SJSA1 (cell line): ENCODE measurements around the gene ACACB. TPM values are rescaled to one million over a fixed set of nuclear protein-coding genes. Genes with fewer than 3 reads are reported as not detected.
"Not testable (repeated sequence)": the region's sequence is repeated elsewhere in the genome, so short reads cannot be mapped to it uniquely, and the experiment has no call there.

Experiments
- DNase-seq, 2 experiments: peaks; one replicate each; pipeline ENCODE4 v3.0.0-alpha.2; 2015 to 2020; ENCODE audit warnings: low spot score in 2 of 2, low read depth in 1 of 2
- H3K27ac ChIP-seq: fragments of 250-450 bp; sonication (Bioruptor Pico); 2 replicates; pipeline ENCODE4 v1.5.1; 2020; ENCODE audit warnings: mild to moderate bottlenecking, moderate library complexity
- H3K27me3 ChIP-seq: fragments of 250-450 bp; sonication (Bioruptor Pico); replicated peaks from 2 replicates; pipeline ENCODE4 v1.5.1; 2020; ENCODE audit warnings: mild to moderate bottlenecking, moderate library complexity
- H3K36me3 ChIP-seq: fragments of 250-450 bp; sonication (Bioruptor Pico); 2 replicates; pipeline ENCODE4 v1.5.1; 2020; ENCODE audit warnings: mild to moderate bottlenecking
- H3K4me1 ChIP-seq: fragments of 250-450 bp; sonication (Bioruptor Pico); replicated peaks from 2 replicates; pipeline ENCODE4 v1.6.1; 2021; ENCODE audit warnings: mild to moderate bottlenecking
- H3K4me3 ChIP-seq: fragments of 250-450 bp; sonication (Bioruptor Pico); 2 replicates; pipeline ENCODE4 v1.5.1; 2020; ENCODE audit warnings: mild to moderate bottlenecking
- H3K9me3 ChIP-seq: fragments of 250-450 bp; sonication (Bioruptor Pico); replicated peaks from 2 replicates; pipeline ENCODE4 v1.5.1; 2020; ENCODE audit warnings: mild to moderate bottlenecking
- total RNA-seq: library from RNA; depleted of rRNA; stranded (reverse); fragments of >200 nt; shearing (Covaris generic); gene quantifications from 2 replicates; pipeline ENCODE4 v1.2.3, GENCODE V29; 2014

ACACB gene
- total RNA-seq, 1 experiment from 2014 or later: 1.2 TPM

DNA sequence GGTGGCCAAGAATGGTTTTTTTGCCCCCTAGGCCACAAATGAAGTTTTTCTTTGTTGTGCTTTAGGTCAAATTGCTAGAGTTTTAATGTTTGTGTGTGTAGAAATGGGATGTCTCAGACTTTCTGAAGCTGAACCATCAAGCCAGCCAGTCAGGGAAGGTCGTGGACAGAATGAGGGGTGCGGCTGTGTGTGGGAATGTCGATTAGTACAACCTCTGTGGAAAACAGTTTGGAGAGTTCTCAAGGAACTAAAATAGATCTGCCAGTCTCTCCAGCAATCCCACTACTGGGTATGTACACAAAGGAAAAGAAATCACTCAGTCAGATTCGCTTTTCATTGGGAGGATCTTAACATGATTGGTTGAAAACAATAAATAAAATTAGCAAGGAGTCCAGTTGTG is 44.5 kb downstream of the ACACB start:
- H3K9me3 ChIP-seq: no peaks in the 10 kb centered on the region
- H3K27ac ChIP-seq: no peak overlapping the region
- no peak overlapping the region for H3K4me3 ChIP-seq
- H3K4me1 ChIP-seq: no peaks in the 10 kb centered on the region
- H3K27me3 ChIP-seq: no peaks in the 10 kb centered on the region
- no peak for DNase-seq
- H3K36me3 ChIP-seq: no peaks in the 10 kb centered on the region

- Histone ChIP-seq H3K27ac (no peak overlapping the region), H3K36me3 (no peaks in the 10 kb centered on the region), H3K4me1 (no peaks in the 10 kb centered on the region), H3K4me3 (no peak overlapping the region), H3K9me3 (no peaks in the 10 kb centered on the region), H3K27me3 (no peaks in the 10 kb centered on the region)
- DNase-seq: no peak
Observed at GRCh38 chr12:109162551-109162950, 46.2 kb downstream of the ACACB start.

- H3K4me3 ChIP-seq: no peak overlapping the region
- H3K4me1 ChIP-seq: no peaks in the 10 kb centered on the region
- no peaks in the 10 kb centered on the region for H3K36me3 ChIP-seq
- H3K9me3 ChIP-seq: no peaks in the 10 kb centered on the region
- no peak overlapping the region for H3K27ac ChIP-seq
- no peak for DNase-seq
- no peaks in the 10 kb centered on the region for H3K27me3 ChIP-seq
Observed at GRCh38 chr12:109163167-109163566, 46.8 kb downstream of the ACACB start.

- Histone ChIP-seq H3K4me3 (no peak overlapping the region), H3K27me3 (no peaks in the 10 kb centered on the region), H3K4me1 (no peaks in the 10 kb centered on the region), H3K36me3 (no peaks in the 10 kb centered on the region), H3K27ac (no peak overlapping the region), H3K9me3 (no peaks in the 10 kb centered on the region)
- no peak for DNase-seq
Observed at GRCh38 chr12:109165599-109165998, 49.2 kb downstream of the ACACB start.

GRCh38 chr12:109166371-109166770 is 50.0 kb downstream of the ACACB start:
- H3K4me1 ChIP-seq: no peaks in the 10 kb centered on the region
- DNase-seq: no peak
- H3K9me3 ChIP-seq: no peaks in the 10 kb centered on the region
- H3K36me3 ChIP-seq: no peaks in the 10 kb centered on the region
- no peak overlapping the region for H3K27ac ChIP-seq
- no peak overlapping the region for H3K4me3 ChIP-seq
- no peaks in the 10 kb centered on the region for H3K27me3 ChIP-seq

DNA sequence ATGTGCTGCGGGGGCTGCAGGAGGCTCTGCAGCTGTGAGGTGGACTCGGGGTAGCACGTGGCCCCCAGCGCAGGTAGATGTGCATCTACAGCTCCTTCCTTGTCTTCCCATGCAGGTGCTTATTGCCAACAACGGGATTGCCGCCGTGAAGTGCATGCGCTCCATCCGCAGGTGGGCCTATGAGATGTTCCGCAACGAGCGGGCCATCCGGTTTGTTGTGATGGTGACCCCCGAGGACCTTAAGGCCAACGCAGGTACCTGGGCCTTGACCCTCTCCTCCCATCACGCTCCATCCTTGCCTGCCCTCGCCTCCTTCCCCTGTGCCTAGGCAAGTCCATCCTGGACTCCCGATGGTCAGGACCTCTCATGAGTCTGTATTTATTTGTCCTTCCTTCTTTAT is 51.4 kb downstream of the ACACB start:
- Histone ChIP-seq H3K27ac (no peak overlapping the region), H3K4me1 (no peaks in the 10 kb centered on the region), H3K36me3 (no peaks in the 10 kb centered on the region), H3K27me3 (no peaks in the 10 kb centered on the region), H3K9me3 (no peaks in the 10 kb centered on the region), H3K4me3 (no peak overlapping the region)
- DNase-seq: no peak

DNA sequence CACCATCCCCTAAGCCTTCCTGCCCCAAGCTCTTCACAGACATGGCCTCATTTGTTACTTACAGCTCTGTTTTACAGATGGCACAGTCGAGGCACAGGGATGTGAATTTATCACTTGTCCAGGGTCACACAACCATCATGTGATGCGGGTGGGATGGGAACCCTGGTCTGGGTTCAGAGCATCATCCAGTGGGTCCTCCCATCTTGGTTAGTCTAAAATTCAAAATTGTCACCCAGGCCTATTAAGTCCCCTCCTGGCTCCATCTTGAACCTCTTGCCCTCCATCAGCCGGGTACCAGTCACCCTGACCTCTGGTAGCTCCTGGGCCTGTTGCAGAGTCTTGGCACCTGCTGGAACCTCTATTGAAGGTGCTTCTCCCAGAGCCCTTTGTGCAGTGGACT is 52.9 kb downstream of the ACACB start:
- Histone ChIP-seq H3K27ac (no peak overlapping the region), H3K4me3 (no peak overlapping the region), H3K27me3 (no peaks in the 10 kb centered on the region), H3K4me1 (no peaks in the 10 kb centered on the region), H3K36me3 (no peaks in the 10 kb centered on the region), H3K9me3 (no peaks in the 10 kb centered on the region)
- no peak for DNase-seq

DNA sequence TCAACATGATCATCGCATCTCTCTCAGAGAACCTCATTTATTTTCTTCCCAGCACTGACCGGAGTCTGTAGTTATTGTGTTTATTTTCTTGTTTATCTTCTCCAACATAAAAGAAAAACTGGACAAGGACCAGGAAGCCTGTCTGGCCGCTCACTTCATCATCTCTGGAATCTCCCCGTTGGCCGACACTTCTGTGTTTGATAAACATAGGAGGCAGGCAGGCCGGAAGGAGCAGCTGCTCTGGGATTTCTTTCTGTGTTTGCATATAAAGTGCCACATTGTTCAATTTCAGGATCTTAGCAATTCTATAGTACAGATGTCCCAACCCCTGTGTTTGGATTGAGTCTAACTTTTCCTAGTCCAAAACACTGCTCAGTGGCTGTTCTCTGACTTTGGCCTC is 53.3 kb downstream of the ACACB start:
- H3K36me3 ChIP-seq: no peaks in the 10 kb centered on the region
- no peak overlapping the region for H3K27ac ChIP-seq
- H3K4me3 ChIP-seq: no peak overlapping the region
- H3K4me1 ChIP-seq: no peaks in the 10 kb centered on the region
- DNase-seq: no peak
- H3K27me3 ChIP-seq: no peaks in the 10 kb centered on the region
- H3K9me3 ChIP-seq: no peaks in the 10 kb centered on the region

DNA sequence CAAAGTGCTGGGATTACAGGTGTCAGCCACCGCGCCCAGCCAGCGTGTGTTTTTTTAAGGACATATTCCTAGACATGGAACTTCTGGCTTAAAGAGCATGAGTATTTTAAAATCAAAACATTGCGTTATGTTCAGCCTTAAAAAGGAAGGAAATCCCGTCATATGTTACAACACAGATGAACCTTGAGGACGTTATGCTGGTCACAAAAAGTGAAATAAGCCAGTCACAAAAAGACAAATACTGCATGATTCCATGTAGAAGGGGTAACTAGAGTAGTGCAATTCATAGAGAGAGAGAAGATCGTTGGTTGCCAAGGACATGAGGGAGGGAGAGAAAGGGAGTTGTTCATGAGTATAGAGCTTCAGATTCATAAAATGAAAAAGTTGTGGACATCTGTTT is 53.9 kb downstream of the ACACB start:
- Histone ChIP-seq H3K27me3 (no peaks in the 10 kb centered on the region), H3K9me3 (no peaks in the 10 kb centered on the region), H3K36me3 (no peaks in the 10 kb centered on the region), H3K4me1 (no peaks in the 10 kb centered on the region), H3K4me3 (no peak overlapping the region), H3K27ac (no peak overlapping the region)
- no peak for DNase-seq

- H3K36me3 ChIP-seq, DNase-seq, H3K27me3 ChIP-seq, H3K4me3 ChIP-seq, H3K27ac ChIP-seq, H3K9me3 ChIP-seq, H3K4me1 ChIP-seq: not testable (repeated sequence)
Observed at GRCh38 chr12:109172787-109173186, 56.4 kb downstream of the ACACB start.

DNA sequence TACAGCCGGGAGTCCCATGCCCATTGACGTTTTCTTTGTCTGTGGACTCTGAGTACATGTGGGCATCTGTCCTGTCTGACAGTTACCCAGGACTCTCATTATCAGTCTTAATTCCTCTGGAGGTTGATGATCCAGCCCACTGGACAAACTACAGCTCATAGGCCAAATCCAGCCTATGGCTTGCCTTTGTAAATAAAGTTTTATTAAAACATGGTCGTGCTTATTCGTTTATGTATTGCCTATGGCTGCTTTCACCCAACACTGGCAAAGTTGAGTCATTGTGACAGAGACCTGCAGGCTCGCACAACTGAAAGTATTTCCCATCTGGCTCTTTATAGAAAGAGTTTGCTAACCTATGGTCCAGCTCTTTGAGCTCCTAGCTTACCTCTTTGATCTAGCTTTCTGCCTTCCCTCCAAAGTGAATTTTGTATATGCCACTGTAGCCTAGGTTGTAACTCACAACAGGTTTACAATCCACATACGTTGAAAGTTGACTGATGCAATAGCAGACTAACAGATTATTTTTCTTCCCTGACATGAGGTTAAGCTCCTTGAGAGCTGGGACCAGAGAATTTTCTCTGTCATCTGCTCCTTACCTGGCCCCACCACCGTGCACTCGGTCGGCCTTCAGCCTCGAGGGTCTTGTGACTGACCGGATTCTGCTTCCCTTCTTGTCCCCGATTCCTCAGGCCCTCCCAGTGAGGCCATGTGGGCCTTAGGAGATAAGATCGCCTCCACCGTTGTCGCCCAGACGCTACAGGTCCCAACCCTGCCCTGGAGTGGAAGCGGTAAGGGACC is 57.3 kb downstream of the ACACB start:
- Histone ChIP-seq H3K4me1 (no peaks in the 10 kb centered on the region), H3K27me3 (no peaks in the 10 kb centered on the region)
- no peak for DNase-seq

GRCh38 chr12:109174468-109174867 is 58.1 kb downstream of the ACACB start:
- Histone ChIP-seq H3K4me3 (no peak overlapping the region), H3K9me3 (no peaks in the 10 kb centered on the region), H3K36me3 (no peaks in the 10 kb centered on the region)

More for the DNA sequence above, 57.3 kb downstream of the ACACB start:
- Histone ChIP-seq H3K4me3 (no peak overlapping the region), H3K36me3 (no peaks in the 10 kb centered on the region), H3K27ac (no peak overlapping the region), H3K9me3 (no peaks in the 10 kb centered on the region)

GRCh38 chr12:109178532-109178931 is 62.1 kb downstream of the ACACB start:
- Histone ChIP-seq H3K27ac (no peak overlapping the region), H3K9me3 (no peaks in the 10 kb centered on the region), H3K4me3 (no peak overlapping the region), H3K4me1 (no peaks in the 10 kb centered on the region), H3K36me3 (no peaks in the 10 kb centered on the region), H3K27me3 (no peaks in the 10 kb centered on the region)
- DNase-seq: no peak

More at GRCh38 chr12:109174468-109174867, 58.1 kb downstream of the ACACB start:
- DNase-seq: no peak
- Histone ChIP-seq H3K4me1 (no peaks in the 10 kb centered on the region), H3K27me3 (no peaks in the 10 kb centered on the region), H3K27ac (no peak overlapping the region)

DNA sequence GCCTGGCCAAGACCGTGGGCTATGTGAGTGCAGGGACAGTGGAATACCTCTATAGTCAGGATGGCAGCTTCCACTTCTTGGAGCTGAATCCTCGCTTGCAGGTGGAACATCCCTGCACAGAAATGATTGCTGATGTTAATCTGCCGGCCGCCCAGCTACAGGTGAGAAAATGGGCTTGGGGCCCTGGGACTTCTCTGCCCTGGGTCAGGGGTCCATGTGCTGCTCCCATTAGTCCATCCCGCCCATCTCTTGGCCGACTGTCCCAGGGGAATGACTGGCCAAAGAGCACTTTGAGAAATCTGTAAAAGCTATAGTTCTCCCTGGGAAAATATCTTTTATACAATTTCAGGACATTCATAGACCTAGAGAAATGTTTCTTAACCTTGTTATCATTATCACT is 63.5 kb downstream of the ACACB start:
- no peaks in the 10 kb centered on the region for H3K4me1 ChIP-seq
- H3K4me3 ChIP-seq: no peak overlapping the region
- H3K27ac ChIP-seq: no peak overlapping the region
- no peak for DNase-seq
- no peaks in the 10 kb centered on the region for H3K27me3 ChIP-seq
- no peaks in the 10 kb centered on the region for H3K36me3 ChIP-seq
- H3K9me3 ChIP-seq: no peaks in the 10 kb centered on the region
